ENCODE results near the gene SPO11.
A peak's percentile ranks its signal among the peaks of the same experiment; 100 is the strongest.

SPO11 gene

DNA sequence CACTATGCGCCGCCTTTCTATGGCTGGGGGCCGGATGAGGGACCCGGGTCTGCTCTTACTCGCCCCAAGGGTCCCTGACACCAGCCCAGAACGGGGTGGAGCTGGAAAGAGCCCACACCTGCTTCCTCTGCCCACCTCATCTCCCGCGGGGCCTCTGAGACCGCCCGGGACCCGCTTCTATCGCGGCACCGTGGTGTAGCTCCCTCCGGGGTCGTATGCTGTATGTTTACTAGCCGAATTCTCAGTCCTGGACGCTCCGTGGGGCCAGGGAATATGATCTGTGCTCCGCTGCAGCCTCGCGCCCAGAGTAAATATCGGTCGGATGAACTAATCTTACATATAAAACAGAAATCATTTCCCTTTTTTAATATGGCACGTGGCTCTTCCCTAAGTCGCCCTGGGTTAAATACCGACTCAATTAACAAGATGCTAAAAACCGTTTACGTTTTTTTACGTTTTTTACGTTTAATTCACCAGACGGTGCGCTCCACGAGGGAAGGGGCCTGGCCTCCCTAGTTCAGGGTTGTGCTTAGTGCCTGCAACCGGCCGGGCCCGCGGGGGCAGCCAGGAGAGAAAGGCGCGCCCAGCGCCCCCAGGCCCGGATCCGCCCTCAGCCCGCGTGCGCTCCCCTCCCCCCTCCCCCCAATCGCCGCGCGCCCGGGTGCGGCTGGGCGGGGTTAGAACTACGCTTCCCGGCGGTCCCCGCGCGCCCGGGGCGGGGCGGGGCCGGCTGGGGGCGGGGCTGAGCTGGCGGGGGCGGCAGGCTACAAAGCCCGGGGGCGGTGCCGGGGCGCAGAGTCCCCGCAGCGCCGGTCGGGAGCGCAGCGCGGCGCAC lies 61.2 kb downstream of the SPO11 start, which contains the start of gene RBM38:
Gene RBM38 (plus strand): TSS at position 793 of the 835 bp plus-strand sequence. CDS start 186 bp downstream, outside the sequence.
- DNase-seq (ENCODE audit: low read depth in 2 of 2): peak; percentile 76 to 79

DNA sequence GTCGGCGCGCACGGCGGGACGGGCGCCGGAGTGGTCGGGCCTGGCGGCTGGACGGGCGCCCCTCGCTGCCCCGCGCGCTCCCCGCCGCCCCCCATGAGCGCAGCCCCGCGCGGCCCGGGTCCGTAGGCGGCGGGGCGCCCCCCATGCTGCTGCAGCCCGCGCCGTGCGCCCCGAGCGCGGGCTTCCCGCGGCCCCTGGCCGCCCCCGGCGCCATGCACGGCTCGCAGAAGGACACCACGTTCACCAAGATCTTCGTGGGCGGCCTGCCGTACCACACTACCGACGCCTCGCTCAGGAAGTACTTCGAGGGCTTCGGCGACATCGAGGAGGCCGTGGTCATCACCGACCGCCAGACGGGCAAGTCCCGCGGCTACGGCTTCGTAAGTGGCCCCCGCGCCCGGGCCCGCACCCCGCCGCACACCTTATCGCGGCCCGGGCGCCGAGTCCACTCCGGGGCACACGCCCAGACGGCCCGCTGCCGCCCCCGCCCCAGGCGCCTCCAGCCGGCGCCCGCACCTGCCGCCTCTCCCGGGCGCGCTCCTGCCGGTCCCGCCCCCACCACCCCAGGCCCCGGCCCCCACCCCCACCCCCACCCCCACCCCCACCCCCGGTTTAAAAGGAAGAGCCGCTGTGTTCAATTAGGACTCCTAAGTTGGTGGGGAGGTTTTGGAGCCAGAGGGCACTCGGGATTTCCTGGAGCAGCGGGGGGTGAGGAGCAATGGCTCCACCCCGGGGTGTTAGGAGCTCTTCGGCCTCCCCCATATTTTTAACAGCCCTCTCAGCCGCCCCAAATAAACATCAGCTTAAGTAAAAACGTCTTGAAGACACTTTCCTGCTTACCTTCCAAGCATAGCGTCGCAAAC lies 62.1 kb downstream of the SPO11 start:
- DNase-seq (ENCODE audit: low read depth in 2 of 2): no peak

DNA sequence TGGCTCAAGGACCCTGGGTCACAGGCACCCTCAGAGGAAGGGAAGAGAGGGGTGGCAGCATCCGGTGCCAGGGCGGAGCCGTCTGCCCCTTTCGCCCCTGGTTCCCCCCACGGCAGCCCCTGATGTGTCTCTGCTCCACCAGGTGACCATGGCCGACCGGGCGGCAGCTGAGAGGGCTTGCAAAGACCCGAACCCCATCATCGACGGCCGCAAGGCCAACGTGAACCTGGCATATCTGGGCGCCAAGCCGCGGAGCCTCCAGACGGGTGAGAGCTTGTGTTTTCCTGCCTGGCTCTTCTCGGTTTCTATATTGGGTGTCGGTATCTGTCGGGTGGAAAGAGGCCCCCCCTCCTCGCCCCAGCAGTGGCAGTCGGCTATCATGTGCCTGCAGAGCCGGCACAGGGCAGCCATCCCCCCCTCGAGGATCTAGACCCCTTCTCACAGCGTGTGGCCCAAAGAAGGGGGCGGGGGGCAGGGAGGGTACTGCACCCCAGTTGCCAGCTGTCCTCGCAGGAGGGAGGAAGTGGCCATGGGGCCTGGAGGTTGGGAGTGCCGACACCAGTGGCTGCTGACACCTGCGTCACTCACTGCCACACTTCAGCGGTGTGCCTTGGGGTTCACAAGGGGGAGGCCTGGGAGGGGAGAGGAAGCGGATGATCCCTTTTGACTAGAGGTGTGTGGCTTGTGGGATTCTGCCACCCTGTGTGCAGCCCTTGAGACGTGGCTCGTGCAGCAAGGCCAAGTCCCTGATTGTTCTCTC lies 63.1 kb downstream of the SPO11 start:
- peak in 1 of 2 donors; percentile 57 for DNase-seq (ENCODE audit: low read depth in 2 of 2)
